OCI-LY3 (cell line): ENCODE measurements around the gene API5.

ENCODE experiments used
- EZH2phosphoT487 ChIP-seq: fragments of 200-600 bp; shearing (Covaris generic); IDR thresholded peaks from 2 replicates; pipeline ENCODE4 v1.6.1; 2018; ENCODE audit warnings: antibody characterized with exemption, mixed run types, low read depth
- TF ChIP-seq, protein P1 (sequence below): fragments of 200-600, 300-600 bp; sonication (generic); IDR thresholded peaks from 2 replicates; pipeline ENCODE4 v1.5.1; 2014; ENCODE audit warnings: antibody characterized with exemption, low read length, low read depth

DNA sequence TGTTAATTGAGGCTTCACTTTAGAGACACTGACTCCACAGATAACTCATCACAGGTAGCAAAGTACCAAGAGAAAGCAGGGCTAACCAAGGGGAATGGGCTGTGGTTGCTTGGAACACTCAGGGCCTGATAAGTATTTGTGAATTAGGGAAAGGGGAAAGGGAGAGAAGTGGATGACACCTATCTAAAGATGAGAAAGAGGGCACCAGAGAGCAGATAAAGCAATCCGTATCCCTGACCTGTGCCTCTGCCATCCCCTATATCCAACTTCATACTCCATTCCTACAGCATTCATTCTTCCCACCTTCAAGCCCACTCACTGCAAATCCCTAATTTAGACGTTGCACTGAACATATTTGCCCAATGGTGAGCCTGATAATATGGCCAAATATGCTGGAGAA lies 43.0 kb upstream of the API5 start:
- TF ChIP-seq, protein P1, sequence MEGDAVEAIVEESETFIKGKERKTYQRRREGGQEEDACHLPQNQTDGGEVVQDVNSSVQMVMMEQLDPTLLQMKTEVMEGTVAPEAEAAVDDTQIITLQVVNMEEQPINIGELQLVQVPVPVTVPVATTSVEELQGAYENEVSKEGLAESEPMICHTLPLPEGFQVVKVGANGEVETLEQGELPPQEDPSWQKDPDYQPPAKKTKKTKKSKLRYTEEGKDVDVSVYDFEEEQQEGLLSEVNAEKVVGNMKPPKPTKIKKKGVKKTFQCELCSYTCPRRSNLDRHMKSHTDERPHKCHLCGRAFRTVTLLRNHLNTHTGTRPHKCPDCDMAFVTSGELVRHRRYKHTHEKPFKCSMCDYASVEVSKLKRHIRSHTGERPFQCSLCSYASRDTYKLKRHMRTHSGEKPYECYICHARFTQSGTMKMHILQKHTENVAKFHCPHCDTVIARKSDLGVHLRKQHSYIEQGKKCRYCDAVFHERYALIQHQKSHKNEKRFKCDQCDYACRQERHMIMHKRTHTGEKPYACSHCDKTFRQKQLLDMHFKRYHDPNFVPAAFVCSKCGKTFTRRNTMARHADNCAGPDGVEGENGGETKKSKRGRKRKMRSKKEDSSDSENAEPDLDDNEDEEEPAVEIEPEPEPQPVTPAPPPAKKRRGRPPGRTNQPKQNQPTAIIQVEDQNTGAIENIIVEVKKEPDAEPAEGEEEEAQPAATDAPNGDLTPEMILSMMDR, result no peak
- no peak for TF ChIP-seq EZH2phosphoT487
